Motor neuron (in vitro differentiated cells): ENCODE results near the gene ADORA1. TPM values are rescaled to one million over a fixed set of nuclear protein-coding genes. Genes with fewer than 3 reads are reported as not detected.

Experiments used
- ATAC-seq, 8 experiments: fragments of 200-7000 bp; cut with Tn5 transposase; replicated peaks in 6 of 8; 2 replicates each; pipeline ENCODE4 v1.8.0; 2021; ENCODE audit warnings: mild to moderate bottlenecking in 8 of 8, moderate library complexity in 8 of 8
- H3K27ac ChIP-seq, 2 donors: fragments of 250-450 bp; sonication (Bioruptor Pico); 2 replicates each; pipeline ENCODE4 v1.9.0; 2021; ENCODE audit warnings: antibody characterized with exemption in 2 of 2, mild to moderate bottlenecking in 2 of 2, moderate library complexity in 1 of 2
- H3K4me1 ChIP-seq, 2 donors: fragments of 250-450 bp; sonication (Bioruptor Pico); replicated peaks in 1 of 2; 2 replicates each; pipeline ENCODE4 v1.6.1; 2021; ENCODE audit warnings: antibody characterized with exemption in 2 of 2, mild to moderate bottlenecking in 2 of 2, moderate library complexity in 1 of 2
- H3K4me3 ChIP-seq, 5 donors: fragments of 250-450 bp; sonication (Bioruptor Pico); 2 replicates each; pipeline ENCODE4 v1.9.0; 2021; ENCODE audit warnings: antibody characterized with exemption in 5 of 5, mild to moderate bottlenecking in 5 of 5, moderate library complexity in 4 of 5
- WGBS, 10 experiments: fragments of 450-650 bp; shearing (Covaris generic); methylation state at CpG; one replicate each; pipeline ENCODE4 v1.0.0; 2022; 5-methylcytosine and 5-hydroxymethylcytosine counted together
- in situ Hi-C, 9 experiments: fragments of 400-800 bp; cut with MboI; loops; one replicate each; pipeline ENCODE4 v1.15.0; 2021; ENCODE audit warnings: low sequenced_read_pairs in 9 of 9, low pct_unique_long_range_greater_than_20kb in 2 of 9; ENCODE audit not compliant: unreplicated experiment in 9 of 9
- total RNA-seq, 8 experiments: library from RNA; unstranded; fragments of 300-600 nt; gene quantifications; 2 replicates each; pipeline versions ENCODE4 v1.2.3 to v1.2.4, GENCODE V29; 2022

Gene ADORA1
- total RNA-seq, 8 experiments from 2014 or later: 3.2 to 15.5 (median 3.9) TPM

DNA sequence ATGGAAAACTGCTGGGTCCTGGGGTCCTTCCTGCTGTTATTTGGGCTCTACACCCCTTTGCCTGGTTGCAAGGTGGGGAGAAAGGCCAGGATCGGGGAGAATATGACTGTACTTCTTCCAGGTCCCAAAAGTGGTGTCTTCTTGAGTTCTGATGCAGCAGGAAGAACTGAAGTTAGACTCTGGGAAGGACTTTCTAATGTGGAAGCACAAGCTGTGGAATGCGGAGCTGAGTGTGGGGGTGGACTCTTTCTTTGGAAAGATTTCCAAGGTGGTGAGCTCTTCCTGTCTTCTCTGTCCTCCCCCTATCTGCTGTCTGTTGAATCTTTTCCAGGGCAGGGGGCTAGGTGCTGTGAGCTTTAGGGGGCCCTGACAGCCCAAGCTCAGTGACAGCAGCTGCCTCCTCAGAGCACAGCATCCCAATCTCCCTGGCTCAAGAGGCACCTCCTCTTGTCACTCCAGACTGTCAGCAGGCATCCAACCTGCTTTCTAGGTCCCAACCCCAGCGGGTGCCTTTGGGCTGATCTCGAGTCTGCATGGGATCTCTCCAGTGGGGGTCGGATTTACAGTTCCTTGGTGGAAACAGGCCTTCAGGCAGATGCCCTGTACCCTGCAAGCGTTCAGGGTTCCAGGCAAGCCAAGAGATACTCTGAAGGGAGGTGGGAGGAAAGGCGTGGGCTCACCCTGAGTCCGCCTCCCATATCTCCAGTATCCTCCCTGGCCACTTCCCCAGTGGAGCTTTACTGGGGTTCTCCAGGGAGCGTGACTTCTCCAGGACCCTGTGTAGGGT lies 23.2 kb downstream of the ADORA1 start:
- Histone ChIP-seq H3K27ac (no peak overlapping the region), H3K4me1 (peaks cover 62 to 64% of the 10 kb centered on the region in 2 donors), H3K4me3 (no peak overlapping the region)
- in situ Hi-C loops: no loop called here
- ATAC-seq: no peak
- WGBS, 10 experiments: 67 to 100% (median 84%) methylated on average over 1 to 7 of the region's 9 CpGs; no CpG with 5 or more reads in 2 of the 10 experiments

DNA sequence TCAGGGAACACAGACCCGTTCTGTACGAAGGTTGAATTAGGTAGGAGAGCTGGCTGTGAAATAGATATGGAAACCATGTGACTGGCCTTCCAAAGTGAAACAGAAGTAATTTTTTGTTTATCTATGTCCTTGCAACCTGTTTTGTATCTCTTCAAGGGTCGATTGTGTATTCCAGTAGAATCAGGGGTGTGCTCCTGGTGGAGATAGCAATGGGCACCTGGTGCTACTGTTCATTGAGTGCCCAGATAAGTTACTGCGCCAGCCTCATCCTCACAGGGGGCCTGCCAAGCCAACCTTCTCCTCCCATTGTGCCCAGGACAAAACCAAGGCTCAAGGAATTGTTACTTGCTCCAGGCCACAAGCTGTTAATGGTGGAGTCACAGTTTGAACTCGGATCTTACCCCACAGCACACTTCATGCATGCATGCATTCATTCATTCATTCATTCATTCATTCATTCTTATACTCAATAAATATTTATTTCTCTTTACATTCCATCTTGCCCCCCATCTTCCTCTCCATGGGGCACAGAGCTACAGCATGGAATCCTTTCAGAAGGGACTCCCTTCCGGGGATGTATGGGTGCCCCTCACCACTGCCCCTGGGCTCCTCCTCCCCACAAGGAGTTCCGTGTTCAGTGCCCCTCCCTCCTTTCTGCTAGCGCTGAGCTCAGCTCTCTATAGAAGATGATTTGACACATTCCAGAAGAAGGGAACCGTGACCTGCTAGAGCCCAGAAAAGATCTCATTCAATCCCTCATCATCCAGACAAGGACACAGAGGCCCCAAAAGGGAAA lies 24.0 kb downstream of the ADORA1 start:
- peaks cover 62 to 64% of the 10 kb centered on the region in 2 donors for H3K4me1 ChIP-seq
- peak in 6 of 8 experiments; percentile 7 to 43 (median 34) for ATAC-seq

DNA sequence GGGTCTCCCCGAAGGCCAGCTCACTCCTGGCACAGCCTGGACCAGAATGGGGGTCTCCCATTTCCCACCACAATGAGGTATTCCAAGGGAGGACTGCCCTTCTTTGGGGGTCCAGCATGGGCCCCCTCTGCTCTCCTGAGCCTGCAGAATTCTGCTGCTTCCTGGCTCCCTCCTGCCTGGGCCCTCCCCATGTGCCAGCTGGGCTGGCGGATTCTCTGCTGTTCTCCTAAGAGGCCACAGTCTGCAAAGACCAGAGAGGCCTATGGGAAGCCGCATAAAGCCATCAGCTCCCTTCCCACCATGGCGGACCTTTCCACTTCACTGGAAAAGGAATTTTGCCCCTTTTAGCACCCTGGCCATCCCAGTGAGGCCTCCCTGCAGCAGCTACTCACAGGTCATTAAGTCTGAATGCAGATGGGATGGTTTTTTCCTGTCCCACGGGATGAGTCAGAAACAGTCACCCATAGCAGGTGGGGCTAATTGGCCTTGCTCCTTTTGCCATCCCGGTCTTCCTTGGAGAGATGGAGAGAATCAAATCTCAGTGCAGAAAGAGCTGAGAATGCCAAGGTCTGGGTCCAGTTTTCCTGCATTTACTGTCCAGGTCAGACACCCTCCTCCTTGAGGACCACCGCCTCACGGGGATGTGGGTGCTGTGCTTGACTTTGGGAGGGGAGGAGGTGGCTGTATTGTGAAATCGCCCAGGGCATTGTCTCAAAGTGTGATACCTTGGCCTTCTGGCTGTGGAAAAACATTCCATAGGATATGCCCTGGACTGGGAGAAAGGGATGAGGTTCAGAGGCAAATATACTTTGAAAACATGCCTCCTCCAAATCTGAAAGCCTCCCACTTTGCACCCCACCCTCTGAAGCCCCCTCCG lies 24.9 kb downstream of the ADORA1 start:
- in situ Hi-C loops: no loop called here
- WGBS, 10 experiments: 0 to 80% (median 52%) methylated on average over 1 to 5 of the region's 10 CpGs; no CpG with 5 or more reads in 2 of the 10 experiments
- peak; percentile 12 to 76 (median 64) for ATAC-seq
- Histone ChIP-seq H3K4me3 (no peak overlapping the region), H3K27ac (peak overlapping the region; percentile 32 to 52), H3K4me1 (peaks cover 54 to 60% of the 10 kb centered on the region in 2 donors)

More for the DNA sequence above, 24.0 kb downstream of the ADORA1 start:
- no peak overlapping the region for H3K4me3 ChIP-seq
- WGBS, 10 experiments: 40 to 89% (median 75%) methylated on average over 2 to 8 of the region's 9 CpGs; no CpG with 5 or more reads in 1 of the 10 experiments
- H3K27ac ChIP-seq: peak overlapping the region in 1 of 2 donors; percentile 52
- in situ Hi-C loops: no loop called here

DNA sequence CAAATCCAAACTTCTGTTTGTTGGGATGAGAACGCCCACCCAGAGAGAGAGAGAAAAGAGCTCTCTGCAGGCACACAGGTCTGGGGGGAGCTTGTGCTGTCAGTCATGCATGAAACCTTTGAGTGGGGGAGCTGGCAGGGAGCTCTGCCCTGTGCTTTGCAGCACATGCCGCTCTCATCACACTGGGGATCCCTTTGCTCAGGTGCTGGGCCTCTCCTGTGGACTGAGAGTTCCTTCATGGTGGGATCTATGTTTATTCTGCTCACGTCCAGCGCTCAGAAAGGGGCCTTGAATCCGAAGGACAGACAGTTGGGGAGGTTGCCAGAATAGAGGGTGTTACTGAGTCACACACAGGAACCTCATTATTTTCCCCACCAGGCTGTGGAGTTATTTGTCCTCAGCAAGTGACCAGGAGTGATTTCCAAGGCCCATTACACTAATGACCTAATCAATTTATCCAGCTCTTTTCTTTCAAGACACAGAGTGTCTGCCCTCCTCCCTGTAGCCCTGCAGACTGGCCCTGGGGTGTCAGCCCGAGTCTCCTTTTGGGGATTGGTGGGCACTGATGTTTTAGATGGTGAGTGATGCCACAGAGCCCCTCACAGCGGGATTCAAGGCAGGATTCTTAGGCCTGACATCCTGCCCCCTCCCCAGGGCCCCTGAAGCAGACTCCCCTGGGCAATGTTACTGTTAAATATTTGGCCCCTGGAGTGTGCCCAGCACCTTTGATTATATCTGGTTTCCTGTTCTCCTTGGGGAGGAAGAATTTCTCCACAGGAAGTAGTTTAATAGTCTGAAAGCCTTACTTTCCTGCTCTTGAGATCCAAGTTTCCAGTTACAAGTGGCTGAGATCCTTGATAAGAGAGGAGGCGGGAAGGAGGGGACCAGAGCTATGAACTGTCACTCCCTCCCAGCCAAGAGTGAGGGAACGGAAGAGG lies 25.8 kb downstream of the ADORA1 start:
- peaks cover 45 to 51% of the 10 kb centered on the region in 2 donors for H3K4me1 ChIP-seq
- peak in 5 of 8 experiments; percentile 36 to 66 (median 46) for ATAC-seq
- in situ Hi-C loops: no loop called here
- no peak overlapping the region for H3K4me3 ChIP-seq
- 15 to 86% (median 30%) methylated on average over 1 to 7 of the region's 9 CpGs; no CpG with 5 or more reads in 4 of the 10 experiments for WGBS, 10 experiments
- H3K27ac ChIP-seq: peak overlapping the region in 1 of 2 donors; percentile 32

GRCh38 chr1:203153989-203154821 lies 26.7 kb downstream of the ADORA1 start:
- 9 to 100% (median 84%) methylated on average over 1 to 8 of the region's 13 CpGs; no CpG with 5 or more reads in 2 of the 10 experiments for WGBS, 10 experiments
- peak in 3 of 8 experiments; percentile 64 to 84 (median 67) for ATAC-seq
- Histone ChIP-seq H3K4me3 (no peak overlapping the region), H3K27ac (no peak overlapping the region), H3K4me1 (peaks cover 36 to 42% of the 10 kb centered on the region in 2 donors)
- in situ Hi-C loops: no loop called here

GRCh38 chr1:203156280-203156679 lies 28.8 kb downstream of the ADORA1 start:
- in situ Hi-C loops: no loop called here
- Histone ChIP-seq H3K4me3 (no peak overlapping the region), H3K4me1 (peaks cover 27 to 28% of the 10 kb centered on the region in 2 donors), H3K27ac (no peak overlapping the region)
- WGBS, 10 experiments: 80 to 100% (median 100%) methylated on average over 1 of the region's 1 CpG; no CpG with 5 or more reads in 2 of the 10 experiments
- ATAC-seq: no peak

DNA sequence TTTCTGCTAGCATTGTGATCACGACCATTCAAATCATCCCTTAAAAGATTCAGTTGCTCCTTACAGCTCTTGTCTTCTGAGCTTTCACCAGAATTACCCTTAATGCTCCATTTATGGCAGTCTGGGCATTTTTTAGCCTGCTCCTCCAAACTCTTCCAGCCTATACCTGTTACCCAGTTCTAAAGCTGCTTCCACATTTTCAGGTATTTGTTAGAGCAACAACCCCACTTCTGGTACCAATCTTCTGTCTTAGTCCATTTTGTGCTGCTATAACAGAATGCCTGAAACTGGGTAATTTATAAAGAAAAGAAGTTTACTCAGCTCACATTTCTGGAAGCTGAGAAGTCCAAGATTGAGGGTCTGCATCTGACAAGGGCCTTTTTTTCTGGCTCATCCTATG lies 30.9 kb downstream of the ADORA1 start:
- Histone ChIP-seq H3K4me3 (no peak overlapping the region), H3K27ac (no peak overlapping the region), H3K4me1 (peaks cover 6 to 8% of the 10 kb centered on the region in 2 donors)
- 33 to 100% (median 80%) methylated on average over 1 of the region's 1 CpG; no CpG with 5 or more reads in 1 of the 10 experiments for WGBS, 10 experiments
- ATAC-seq: no peak
- in situ Hi-C loops: no loop called here

- Histone ChIP-seq H3K27ac (no peak overlapping the region), H3K4me1 (peaks cover 0 to 2% of the 10 kb centered on the region in 2 donors), H3K4me3 (no peak overlapping the region)
- WGBS, 10 experiments: 0 to 93% (median 77%) methylated on average over 1 to 9 of the region's 9 CpGs; no CpG with 5 or more reads in 1 of the 10 experiments
- ATAC-seq: no peak
- in situ Hi-C loops: no loop called here
Observed at GRCh38 chr1:203158960-203159665, 31.6 kb downstream of the ADORA1 start.

- in situ Hi-C loops: no loop called here
- WGBS, 10 experiments: 20 to 86% (median 40%) methylated on average over 1 of the region's 1 CpG; no CpG with 5 or more reads in 5 of the 10 experiments
- H3K4me3 ChIP-seq: no peak overlapping the region
- no peak for ATAC-seq
- no peak overlapping the region for H3K27ac ChIP-seq
- no peaks in the 10 kb centered on the region for H3K4me1 ChIP-seq
Observed at GRCh38 chr1:203159844-203160243, 32.3 kb downstream of the ADORA1 start.

- in situ Hi-C loops: no loop called here
- no peak overlapping the region for H3K4me3 ChIP-seq
- H3K4me1 ChIP-seq: no peaks in the 10 kb centered on the region
- WGBS, 10 experiments: 33 to 93% (median 66%) methylated on average over 1 to 6 of the region's 6 CpGs
- ATAC-seq: no peak
- no peak overlapping the region for H3K27ac ChIP-seq
Observed at GRCh38 chr1:203161175-203161574, 33.6 kb downstream of the ADORA1 start.
